GM10847 (cell line): Measurements from ENCODE around the gene SLC35G1.

Experiments
- POLR2A ChIP-seq: IDR thresholded peaks from 2 replicates; pipeline ENCODE4 v1.6.1; 2011; ENCODE audit not compliant: insufficient read length; ENCODE audit errors: extremely low read depth

The SLC35G1 gene

GRCh38 chr10:93912444-93912843, 18.7 kb downstream of the SLC35G1 start:
- no peak for TF ChIP-seq POLR2A

GRCh38 chr10:93913706-93914105, 19.9 kb downstream of the SLC35G1 start:
- TF ChIP-seq POLR2A, result no peak

GRCh38 chr10:93915598-93915997, 21.8 kb downstream of the SLC35G1 start:
- TF ChIP-seq POLR2A, result no peak

- no peak for TF ChIP-seq POLR2A
Measured at GRCh38 chr10:93916257-93917063, 22.7 kb downstream of the SLC35G1 start.

- TF ChIP-seq POLR2A, result no peak
Measured at GRCh38 chr10:93917064-93917391, 23.2 kb downstream of the SLC35G1 start.

- TF ChIP-seq POLR2A, result no peak
Measured at GRCh38 chr10:93917821-93918220, 24.0 kb downstream of the SLC35G1 start.

- TF ChIP-seq POLR2A, result no peak
Measured at GRCh38 chr10:93921338-93921737, 27.6 kb downstream of the SLC35G1 start.

- TF ChIP-seq POLR2A, result no peak
Measured at GRCh38 chr10:93926613-93927012, 32.8 kb downstream of the SLC35G1 start.

GRCh38 chr10:93938140-93938539, 44.4 kb downstream of the SLC35G1 start:
- TF ChIP-seq POLR2A, result no peak

- no peak for TF ChIP-seq POLR2A
Measured at GRCh38 chr10:93940881-93941280, 47.1 kb downstream of the SLC35G1 start.

- no peak for TF ChIP-seq POLR2A
Measured at GRCh38 chr10:93941606-93942005, 47.8 kb downstream of the SLC35G1 start.

- TF ChIP-seq POLR2A, result no peak
Measured at GRCh38 chr10:93945819-93946218, 52.0 kb downstream of the SLC35G1 start.

GRCh38 chr10:93947055-93947454, 53.3 kb downstream of the SLC35G1 start:
- TF ChIP-seq POLR2A, result no peak

- no peak for TF ChIP-seq POLR2A
Measured at GRCh38 chr10:93947524-93947923, 53.7 kb downstream of the SLC35G1 start.

GRCh38 chr10:93951905-93952304, 58.1 kb downstream of the SLC35G1 start:
- no peak for TF ChIP-seq POLR2A
